HL-60 (cell line): Measurements from ENCODE around the gene PLPP3.
A peak's percentile ranks its signal among the peaks of the same experiment; 100 is the strongest.

ENCODE experiments used
- GABPA ChIP-seq: IDR thresholded peaks from 2 replicates; pipeline ENCODE4 v1.6.1; 2012; ENCODE audit warnings: low read depth
- POLR2AphosphoS5 ChIP-seq: IDR thresholded peaks from 2 replicates; pipeline ENCODE4 v1.6.1; 2012; ENCODE audit warnings: low read depth
- TF ChIP-seq, protein P1 (sequence below): IDR thresholded peaks from one replicate; pipeline ENCODE4 v1.5.1; 2011; ENCODE audit warnings: low read length, control low read depth, inconsistent platforms; ENCODE audit not compliant: insufficient read depth
- TF ChIP-seq, protein P2 (sequence below): IDR thresholded peaks from 2 replicates; pipeline ENCODE4 v1.6.1; 2012; ENCODE audit warnings: low read depth; ENCODE audit not compliant: insufficient replicate concordance

DNA sequence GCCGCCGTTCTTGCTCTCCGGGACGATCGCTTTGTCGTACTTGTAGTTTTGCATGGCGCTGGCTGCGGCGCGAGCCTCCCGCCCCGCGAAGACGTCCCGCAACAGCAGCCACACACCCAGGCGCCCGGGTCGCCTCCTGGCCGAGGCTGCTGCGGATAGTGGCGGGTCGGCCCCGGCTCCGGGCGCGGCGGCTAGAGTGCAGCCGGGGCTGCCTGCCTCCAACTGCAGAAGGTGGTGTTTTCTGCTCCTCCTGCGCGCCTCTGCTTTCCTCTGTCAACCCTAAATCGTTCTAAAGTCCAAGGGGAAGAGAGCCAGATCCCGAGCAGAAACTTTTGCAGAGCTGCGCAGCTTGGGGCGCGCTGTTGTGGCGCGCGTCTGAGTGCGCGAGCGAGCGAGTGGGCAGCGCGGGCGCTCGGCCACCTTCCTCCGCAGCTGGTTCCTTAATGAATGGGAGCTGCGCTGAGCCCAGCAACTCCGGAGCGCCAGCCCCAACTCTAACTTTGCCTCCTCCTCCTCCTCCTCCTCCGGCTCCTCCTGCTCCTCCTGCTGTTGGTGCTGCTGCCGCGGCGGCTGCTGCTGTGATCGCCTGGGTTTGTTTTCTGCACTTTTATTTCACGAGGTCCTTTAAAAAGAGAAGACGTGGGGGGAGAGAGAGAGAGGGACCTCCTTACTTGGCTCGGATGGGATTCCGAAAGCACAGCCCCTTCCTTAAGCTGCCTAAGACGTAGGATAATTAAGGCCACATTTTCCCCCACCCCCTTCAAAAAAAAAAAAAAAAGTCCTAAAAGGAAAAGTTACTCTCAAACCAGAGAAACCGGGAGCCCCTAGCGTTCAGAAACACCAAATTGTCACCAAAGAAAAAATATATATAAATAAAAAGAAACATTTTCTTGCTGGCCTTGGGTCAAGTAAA lies at the start of gene PLPP3:
- TF ChIP-seq, protein P1, sequence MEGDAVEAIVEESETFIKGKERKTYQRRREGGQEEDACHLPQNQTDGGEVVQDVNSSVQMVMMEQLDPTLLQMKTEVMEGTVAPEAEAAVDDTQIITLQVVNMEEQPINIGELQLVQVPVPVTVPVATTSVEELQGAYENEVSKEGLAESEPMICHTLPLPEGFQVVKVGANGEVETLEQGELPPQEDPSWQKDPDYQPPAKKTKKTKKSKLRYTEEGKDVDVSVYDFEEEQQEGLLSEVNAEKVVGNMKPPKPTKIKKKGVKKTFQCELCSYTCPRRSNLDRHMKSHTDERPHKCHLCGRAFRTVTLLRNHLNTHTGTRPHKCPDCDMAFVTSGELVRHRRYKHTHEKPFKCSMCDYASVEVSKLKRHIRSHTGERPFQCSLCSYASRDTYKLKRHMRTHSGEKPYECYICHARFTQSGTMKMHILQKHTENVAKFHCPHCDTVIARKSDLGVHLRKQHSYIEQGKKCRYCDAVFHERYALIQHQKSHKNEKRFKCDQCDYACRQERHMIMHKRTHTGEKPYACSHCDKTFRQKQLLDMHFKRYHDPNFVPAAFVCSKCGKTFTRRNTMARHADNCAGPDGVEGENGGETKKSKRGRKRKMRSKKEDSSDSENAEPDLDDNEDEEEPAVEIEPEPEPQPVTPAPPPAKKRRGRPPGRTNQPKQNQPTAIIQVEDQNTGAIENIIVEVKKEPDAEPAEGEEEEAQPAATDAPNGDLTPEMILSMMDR: no peak
- TF ChIP-seq, protein P2, sequence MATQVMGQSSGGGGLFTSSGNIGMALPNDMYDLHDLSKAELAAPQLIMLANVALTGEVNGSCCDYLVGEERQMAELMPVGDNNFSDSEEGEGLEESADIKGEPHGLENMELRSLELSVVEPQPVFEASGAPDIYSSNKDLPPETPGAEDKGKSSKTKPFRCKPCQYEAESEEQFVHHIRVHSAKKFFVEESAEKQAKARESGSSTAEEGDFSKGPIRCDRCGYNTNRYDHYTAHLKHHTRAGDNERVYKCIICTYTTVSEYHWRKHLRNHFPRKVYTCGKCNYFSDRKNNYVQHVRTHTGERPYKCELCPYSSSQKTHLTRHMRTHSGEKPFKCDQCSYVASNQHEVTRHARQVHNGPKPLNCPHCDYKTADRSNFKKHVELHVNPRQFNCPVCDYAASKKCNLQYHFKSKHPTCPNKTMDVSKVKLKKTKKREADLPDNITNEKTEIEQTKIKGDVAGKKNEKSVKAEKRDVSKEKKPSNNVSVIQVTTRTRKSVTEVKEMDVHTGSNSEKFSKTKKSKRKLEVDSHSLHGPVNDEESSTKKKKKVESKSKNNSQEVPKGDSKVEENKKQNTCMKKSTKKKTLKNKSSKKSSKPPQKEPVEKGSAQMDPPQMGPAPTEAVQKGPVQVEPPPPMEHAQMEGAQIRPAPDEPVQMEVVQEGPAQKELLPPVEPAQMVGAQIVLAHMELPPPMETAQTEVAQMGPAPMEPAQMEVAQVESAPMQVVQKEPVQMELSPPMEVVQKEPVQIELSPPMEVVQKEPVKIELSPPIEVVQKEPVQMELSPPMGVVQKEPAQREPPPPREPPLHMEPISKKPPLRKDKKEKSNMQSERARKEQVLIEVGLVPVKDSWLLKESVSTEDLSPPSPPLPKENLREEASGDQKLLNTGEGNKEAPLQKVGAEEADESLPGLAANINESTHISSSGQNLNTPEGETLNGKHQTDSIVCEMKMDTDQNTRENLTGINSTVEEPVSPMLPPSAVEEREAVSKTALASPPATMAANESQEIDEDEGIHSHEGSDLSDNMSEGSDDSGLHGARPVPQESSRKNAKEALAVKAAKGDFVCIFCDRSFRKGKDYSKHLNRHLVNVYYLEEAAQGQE: peak; percentile 26
- TF ChIP-seq POLR2AphosphoS5: no peak
- TF ChIP-seq GABPA: no peak
